Occipital lobe (tissue), 2 donors: ENCODE data around the gene CHPF. TPM values are rescaled to one million over a fixed set of nuclear protein-coding genes. Genes with fewer than 3 reads are reported as not detected.
A peak's percentile ranks its signal among the peaks of the same experiment; 100 is the strongest.

Experiments used
- DNase-seq: peaks from one replicate; lab custom pipeline; 2025; lab: John Stamatoyannopoulos, UW
- total RNA-seq: library from RNA; depleted of rRNA; stranded (reverse); fragments of >200 nt; gene quantifications from one replicate; pipeline ENCODE4 v1.2.3, GENCODE V29; 2014

CHPF gene
- 25.9 TPM for total RNA-seq

GRCh38 chr2:219543596-219544358, at the start of gene CHPF, which contains the start of gene TMEM198:
Gene CHPF (minus strand): TSS chr2:219543809. CDS start chr2:219543538, 271 bp downstream.
Gene TMEM198 (plus strand): TSS chr2:219544028. CDS start chr2:219544728, 700 bp downstream.
- peak; percentile 99 for DNase-seq

- DNase-seq, result no peak
Measured at GRCh38 chr2:219593154-219593553, 49.5 kb upstream of the CHPF start.

- no peak for DNase-seq
Measured at GRCh38 chr2:219592736-219593135, 49.1 kb upstream of the CHPF start.

GRCh38 chr2:219591091-219591490, 47.5 kb upstream of the CHPF start:
- no peak for DNase-seq

GRCh38 chr2:219581346-219581745, 37.7 kb upstream of the CHPF start:
- no peak for DNase-seq

- no peak for DNase-seq
Measured at GRCh38 chr2:219578811-219579613, 35.4 kb upstream of the CHPF start.

- peak; percentile 19 for DNase-seq
Measured at GRCh38 chr2:219576505-219577388, 33.1 kb upstream of the CHPF start.

GRCh38 chr2:219575566-219576504, 32.2 kb upstream of the CHPF start:
- no peak for DNase-seq

- DNase-seq, result no peak
Measured at GRCh38 chr2:219574484-219575311, 31.1 kb upstream of the CHPF start.

GRCh38 chr2:219573166-219573565, 29.6 kb upstream of the CHPF start:
- DNase-seq, result no peak

GRCh38 chr2:219572237-219573001, 28.8 kb upstream of the CHPF start, which contains the start of gene INHA:
Gene INHA (plus strand): TSS chr2:219572310. CDS start chr2:219572375, 65 bp downstream.
- DNase-seq, result no peak

GRCh38 chr2:219571311-219572236, 28.0 kb upstream of the CHPF start, which contains the start of gene OBSL1:
Gene OBSL1 (minus strand): TSS chr2:219571539. CDS start chr2:219571232, 307 bp downstream.
- peak; percentile 57 for DNase-seq

- DNase-seq, result no peak
Measured at GRCh38 chr2:219570924-219571310, 27.3 kb upstream of the CHPF start.

- no peak for DNase-seq
Measured at GRCh38 chr2:219570194-219570923, 26.8 kb upstream of the CHPF start.

- no peak for DNase-seq
Measured at GRCh38 chr2:219569635-219570034, 26.0 kb upstream of the CHPF start.

- DNase-seq, result no peak
Measured at GRCh38 chr2:219569041-219569440, 25.4 kb upstream of the CHPF start.
